Measurements from ENCODE around the gene ARHGAP18. TPM values are rescaled to one million over a fixed set of nuclear protein-coding genes. Genes with fewer than 3 reads are reported as not detected.

ARHGAP18 gene
- total and polyA plus RNA-seq, 2 of the 13 experiments (the other 11 are each of a cell fraction or from before 2014, with no cell fraction given) = 58.2 to 115 TPM

GRCh38 chr6:129709769-129710449, at the start of gene ARHGAP18 (continued):
- TF ChIP-seq KIAA2018 (CRISPR knock-in tag; IDR thresholded peaks at IDR 0.05; ENCODE audit: borderline replicate concordance) = no peak
- peak; percentile 85 for TF ChIP-seq ARNTL (CRISPR knock-in tag; IDR thresholded peaks at IDR 0.05)
- no peak for TF ChIP-seq ZNF841 (CRISPR knock-in tag; IDR thresholded peaks at IDR 0.05; ENCODE audit: borderline replicate concordance)
- no peak for TF ChIP-seq CAMTA2 (CRISPR knock-in tag; IDR thresholded peaks at IDR 0.05; ENCODE audit: borderline replicate concordance)
- TF ChIP-seq ZBTB7A (CRISPR knock-in tag; IDR thresholded peaks at IDR 0.05) = no peak; the same call in 1 of the 2 replicates
- peak; percentile 96 for TF ChIP-seq SNAPC4 (CRISPR knock-in tag; IDR thresholded peaks at IDR 0.05)
- TF ChIP-seq THAP11 (CRISPR knock-in tag; IDR thresholded peaks at IDR 0.05) = peak; percentile 54; the same call in 1 of the 2 replicates
- TF ChIP-seq CEBPG (CRISPR knock-in tag; IDR thresholded peaks at IDR 0.05) = peak; percentile 56; the same call in 1 of the 2 replicates
- TF ChIP-seq ZKSCAN1 (IDR thresholded peaks at IDR 0.05; ENCODE audit: low read length) = no peak
- no peak for TF ChIP-seq SETDB1 (CRISPR knock-in tag; IDR thresholded peaks at IDR 0.05; ENCODE audit: borderline replicate concordance)
- TF ChIP-seq PHF5A (CRISPR knock-in tag; IDR thresholded peaks at IDR 0.05; ENCODE audit: low read depth, unreplicated experiment) = peak; percentile 21
